K562 (cell line): ENCODE data around the gene TIMM17B. TPM values are rescaled to one million over a fixed set of nuclear protein-coding genes. Genes with fewer than 3 reads are reported as not detected.
A peak's percentile ranks its signal among the peaks of the same experiment; 100 is the strongest.

ENCODE experiments used
- BDP1 ChIP-seq: IDR thresholded peaks from 3 replicates; pipeline ENCODE4 v1.6.1; 2011; ENCODE audit not compliant: insufficient read length, insufficient read depth
- CHD4 ChIP-seq: fragments of 200-600 bp; sonication (generic); IDR thresholded peaks from 3 replicates; pipeline ENCODE4 v1.6.1; 2012; ENCODE audit warnings: low read depth, mild to moderate bottlenecking, mixed read lengths, low read length, inconsistent platforms; ENCODE audit not compliant: insufficient read depth, insufficient replicate concordance, poor library complexity, severe bottlenecking
- HMG20B ChIP-seq: fragments of 250-450 bp; sonication (Bioruptor Pico); IDR thresholded peaks from 2 replicates; pipeline ENCODE4 v1.5.0; 2021; ENCODE audit warnings: mild to moderate bottlenecking
- HOXB6 ChIP-seq: fragments of 250-450 bp; sonication (Bioruptor Pico); IDR thresholded peaks from 2 replicates; pipeline ENCODE4 v1.5.1; 2022; ENCODE audit warnings: mild to moderate bottlenecking, borderline replicate concordance
- ILF3 ChIP-seq: fragments of 450-650 bp; IDR thresholded peaks from 2 replicates; pipeline ENCODE4 v1.6.1; 2018; ENCODE audit warnings: antibody characterized with exemption, mild to moderate bottlenecking, moderate library complexity, borderline replicate concordance
- MBD2 ChIP-seq: sonication (generic); IDR thresholded peaks from 2 replicates; pipeline ENCODE4 v1.6.1; 2016; ENCODE audit warnings: low read depth, borderline replicate concordance
- MTA3 ChIP-seq: fragments of 450-650 bp; formaldehyde crosslinking; IDR thresholded peaks from 2 replicates; pipeline ENCODE4 v1.6.1; 2017; ENCODE audit warnings: mild to moderate bottlenecking, borderline replicate concordance
- RBBP5 ChIP-seq: fragments of 200-600 bp; sonication (generic); IDR thresholded peaks from 2 replicates; pipeline ENCODE4 v1.6.1; 2012; ENCODE audit warnings: borderline replicate concordance, mild to moderate bottlenecking, low read length, control low read depth, inconsistent platforms; ENCODE audit not compliant: insufficient read depth, poor library complexity, severe bottlenecking
- SMAD4 ChIP-seq: fragments of 250-450 bp; sonication (Bioruptor Pico); conservative IDR thresholded peaks from 2 replicates; pipeline ENCODE4 v1.8.0; 2021; ENCODE audit warnings: inconsistent platforms, mild to moderate bottlenecking, moderate library complexity
- SRSF9 ChIP-seq: fragments of 200-400 bp; formaldehyde crosslinking; IDR thresholded peaks from 2 replicates; pipeline ENCODE4 v1.6.1; 2017; ENCODE audit warnings: low read depth, low read length, borderline replicate concordance
- YY1 ChIP-seq, 3 experiments: IDR thresholded peaks; 2 replicates each; pipeline ENCODE4 v1.6.1; 2011; ENCODE audit warnings: low read length in 2 of 3, mild to moderate bottlenecking in 2 of 3, moderate library complexity in 2 of 3, borderline replicate concordance in 1 of 3, control low read depth in 1 of 3, low read depth in 1 of 3; ENCODE audit not compliant: insufficient read depth in 3 of 3, insufficient replicate concordance in 2 of 3, control insufficient read depth in 1 of 3, insufficient read length in 1 of 3; ENCODE audit errors: extremely low read depth in 1 of 3
- ZNF717 ChIP-seq: fragments of 250-450 bp; sonication (Bioruptor Pico); IDR thresholded peaks from 2 replicates; pipeline ENCODE4 v1.5.0; 2021
- polyA plus RNA-seq, 8 experiments: library from polyadenylated mRNA; depleted of rRNA in 4 of 8; stranded (reverse) in 5 of 8; unstranded in 3 of 8; fragments of >200 nt; fragmentation: Nextera tagmentation in 2 of 8; fragmentation: Illumina TruSeq in 1 of 8; extraction: Ambion mirVana in 2 of 8; extraction: Trizol in 1 of 8; gene quantifications; 2 replicates each; pipeline versions ENCODE4 v1.2.1 to v1.2.3, GENCODE V29; 2011 to 2014; ENCODE audit warnings: inconsistent platforms in 1 of 8, missing spikeins in 1 of 8
- total RNA-seq, 7 experiments: library from RNA; depleted of rRNA in 6 of 7; stranded (reverse); fragments of >200 nt in 6 of 7; fragmentation: Illumina TruSeq in 2 of 7; extraction: Trizol in 2 of 7; gene quantifications; 2 replicates each; pipeline versions ENCODE4 v1.2.1 to v1.2.3, GENCODE V29; 2011 to 2021; ENCODE audit warnings: low replicate concordance in 1 of 7
- TF ChIP-seq, protein P1 (sequence below): fragments of 250-450 bp; sonication (Bioruptor Pico); IDR thresholded peaks from 2 replicates; pipeline ENCODE4 v1.9.0; 2021; ENCODE audit warnings: mild to moderate bottlenecking, inconsistent platforms
- TF ChIP-seq, protein P2 (sequence below), 2 experiments: fragments of 150-350 bp in 1 of 2; IDR thresholded peaks; 2 replicates each; pipeline ENCODE4 v1.6.1; 2012 to 2016; ENCODE audit warnings: low read depth in 2 of 2, low read length in 2 of 2, mild to moderate bottlenecking in 1 of 2, moderate library complexity in 1 of 2
- TF ChIP-seq, protein P3 (sequence below): IDR thresholded peaks from 2 replicates; pipeline ENCODE4 v1.6.1; 2011; ENCODE audit not compliant: insufficient read length; ENCODE audit errors: extremely low read depth
- TF ChIP-seq, protein P4 (sequence below): sonication (generic); formaldehyde crosslinking; IDR thresholded peaks from 2 replicates; pipeline ENCODE4 v1.9.0; 2022; ENCODE audit warnings: mild to moderate bottlenecking, missing genetic modification reagents
- TF ChIP-seq, protein P5 (sequence below): fragments of 450-650 bp; IDR thresholded peaks from one replicate; pipeline ENCODE4 v1.6.1; 2018; ENCODE audit warnings: mild to moderate bottlenecking, moderate library complexity; ENCODE audit not compliant: partially characterized antibody

The TIMM17B gene
- total and polyA plus RNA-seq, 9 of the 15 experiments (the other 6 are each of a cell fraction or from before 2014, with no cell fraction given), result 9.9 to 184 (median 115) TPM

DNA sequence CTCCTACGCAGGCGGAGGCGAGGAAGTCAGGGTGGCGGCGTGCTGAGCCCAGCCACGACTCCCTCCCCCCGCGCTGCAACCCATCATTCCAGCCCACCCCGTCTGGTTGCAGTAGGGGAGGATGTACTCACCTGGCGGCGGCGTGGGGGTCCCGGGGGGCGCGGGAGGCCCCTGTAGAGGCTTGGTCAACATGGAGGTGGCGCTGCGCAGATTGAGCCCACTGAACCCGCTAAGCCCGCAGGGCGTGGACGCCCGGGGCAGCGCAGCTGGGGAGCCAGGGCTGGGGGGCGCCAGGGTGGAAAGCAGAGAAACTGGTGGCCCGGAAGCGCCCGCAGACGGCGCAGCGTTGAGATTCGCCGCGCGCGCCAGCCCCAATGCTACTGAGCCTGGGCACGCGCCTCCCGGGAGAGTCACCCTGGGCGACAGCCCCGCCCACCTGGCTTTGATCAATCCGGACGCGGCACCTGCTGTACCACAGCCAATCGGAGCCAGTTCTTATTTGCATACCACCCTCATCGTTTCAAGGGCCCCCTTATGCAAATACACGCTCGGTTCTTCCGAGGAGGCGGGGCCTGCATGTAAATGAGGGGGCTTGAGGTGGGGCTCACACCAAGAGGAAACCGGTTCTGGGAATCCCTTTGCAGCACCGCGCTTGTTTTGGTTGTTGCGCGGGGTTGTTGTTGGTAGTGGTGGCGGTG is 21.2 kb upstream of the TIMM17B start, which contains the start of gene PIM2 (continued):
- TF ChIP-seq YY1 (IDR thresholded peaks at IDR 0.05; ENCODE audit: borderline replicate concordance in 1 of 3, control insufficient read depth in 1 of 3, extremely low read depth in 1 of 3, insufficient read depth in 3 of 3, insufficient read length in 1 of 3, insufficient replicate concordance in 2 of 3, low read depth in 1 of 3, low read length in 2 of 3) (no peak), RBBP5 (peak; percentile 25), ILF3 (no peak), MBD2 (0 out of 2 replicates have a peak, but pooled peaks have one; percentile 17), HMG20B (CRISPR knock-in tag) (no peak), CHD4 (no peak), BDP1 (no peak), HOXB6 (CRISPR knock-in tag) (no peak), ZNF717 (CRISPR knock-in tag) (no peak), SMAD4 (CRISPR knock-in tag) (no peak), MTA3 (peak; percentile 70), SRSF9 (no peak)
- TF ChIP-seq, protein P1, sequence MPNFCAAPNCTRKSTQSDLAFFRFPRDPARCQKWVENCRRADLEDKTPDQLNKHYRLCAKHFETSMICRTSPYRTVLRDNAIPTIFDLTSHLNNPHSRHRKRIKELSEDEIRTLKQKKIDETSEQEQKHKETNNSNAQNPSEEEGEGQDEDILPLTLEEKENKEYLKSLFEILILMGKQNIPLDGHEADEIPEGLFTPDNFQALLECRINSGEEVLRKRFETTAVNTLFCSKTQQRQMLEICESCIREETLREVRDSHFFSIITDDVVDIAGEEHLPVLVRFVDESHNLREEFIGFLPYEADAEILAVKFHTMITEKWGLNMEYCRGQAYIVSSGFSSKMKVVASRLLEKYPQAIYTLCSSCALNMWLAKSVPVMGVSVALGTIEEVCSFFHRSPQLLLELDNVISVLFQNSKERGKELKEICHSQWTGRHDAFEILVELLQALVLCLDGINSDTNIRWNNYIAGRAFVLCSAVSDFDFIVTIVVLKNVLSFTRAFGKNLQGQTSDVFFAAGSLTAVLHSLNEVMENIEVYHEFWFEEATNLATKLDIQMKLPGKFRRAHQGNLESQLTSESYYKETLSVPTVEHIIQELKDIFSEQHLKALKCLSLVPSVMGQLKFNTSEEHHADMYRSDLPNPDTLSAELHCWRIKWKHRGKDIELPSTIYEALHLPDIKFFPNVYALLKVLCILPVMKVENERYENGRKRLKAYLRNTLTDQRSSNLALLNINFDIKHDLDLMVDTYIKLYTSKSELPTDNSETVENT (CRISPR knock-in tag), result peak; percentile 66; the same call in 1 of the 2 replicates
- TF ChIP-seq, protein P2, sequence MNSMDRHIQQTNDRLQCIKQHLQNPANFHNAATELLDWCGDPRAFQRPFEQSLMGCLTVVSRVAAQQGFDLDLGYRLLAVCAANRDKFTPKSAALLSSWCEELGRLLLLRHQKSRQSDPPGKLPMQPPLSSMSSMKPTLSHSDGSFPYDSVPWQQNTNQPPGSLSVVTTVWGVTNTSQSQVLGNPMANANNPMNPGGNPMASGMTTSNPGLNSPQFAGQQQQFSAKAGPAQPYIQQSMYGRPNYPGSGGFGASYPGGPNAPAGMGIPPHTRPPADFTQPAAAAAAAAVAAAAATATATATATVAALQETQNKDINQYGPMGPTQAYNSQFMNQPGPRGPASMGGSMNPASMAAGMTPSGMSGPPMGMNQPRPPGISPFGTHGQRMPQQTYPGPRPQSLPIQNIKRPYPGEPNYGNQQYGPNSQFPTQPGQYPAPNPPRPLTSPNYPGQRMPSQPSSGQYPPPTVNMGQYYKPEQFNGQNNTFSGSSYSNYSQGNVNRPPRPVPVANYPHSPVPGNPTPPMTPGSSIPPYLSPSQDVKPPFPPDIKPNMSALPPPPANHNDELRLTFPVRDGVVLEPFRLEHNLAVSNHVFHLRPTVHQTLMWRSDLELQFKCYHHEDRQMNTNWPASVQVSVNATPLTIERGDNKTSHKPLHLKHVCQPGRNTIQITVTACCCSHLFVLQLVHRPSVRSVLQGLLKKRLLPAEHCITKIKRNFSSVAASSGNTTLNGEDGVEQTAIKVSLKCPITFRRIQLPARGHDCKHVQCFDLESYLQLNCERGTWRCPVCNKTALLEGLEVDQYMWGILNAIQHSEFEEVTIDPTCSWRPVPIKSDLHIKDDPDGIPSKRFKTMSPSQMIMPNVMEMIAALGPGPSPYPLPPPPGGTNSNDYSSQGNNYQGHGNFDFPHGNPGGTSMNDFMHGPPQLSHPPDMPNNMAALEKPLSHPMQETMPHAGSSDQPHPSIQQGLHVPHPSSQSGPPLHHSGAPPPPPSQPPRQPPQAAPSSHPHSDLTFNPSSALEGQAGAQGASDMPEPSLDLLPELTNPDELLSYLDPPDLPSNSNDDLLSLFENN (IDR thresholded peaks at IDR 0.05; ENCODE audit: low read depth in 2 of 2, low read length in 2 of 2), result no peak
- TF ChIP-seq, protein P3, sequence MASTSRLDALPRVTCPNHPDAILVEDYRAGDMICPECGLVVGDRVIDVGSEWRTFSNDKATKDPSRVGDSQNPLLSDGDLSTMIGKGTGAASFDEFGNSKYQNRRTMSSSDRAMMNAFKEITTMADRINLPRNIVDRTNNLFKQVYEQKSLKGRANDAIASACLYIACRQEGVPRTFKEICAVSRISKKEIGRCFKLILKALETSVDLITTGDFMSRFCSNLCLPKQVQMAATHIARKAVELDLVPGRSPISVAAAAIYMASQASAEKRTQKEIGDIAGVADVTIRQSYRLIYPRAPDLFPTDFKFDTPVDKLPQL, result peak; percentile 47
- TF ChIP-seq, protein P4, sequence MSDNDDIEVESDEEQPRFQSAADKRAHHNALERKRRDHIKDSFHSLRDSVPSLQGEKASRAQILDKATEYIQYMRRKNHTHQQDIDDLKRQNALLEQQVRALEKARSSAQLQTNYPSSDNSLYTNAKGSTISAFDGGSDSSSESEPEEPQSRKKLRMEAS, result peak; percentile 46; the same call in 1 of the 2 replicates
- TF ChIP-seq, protein P5, sequence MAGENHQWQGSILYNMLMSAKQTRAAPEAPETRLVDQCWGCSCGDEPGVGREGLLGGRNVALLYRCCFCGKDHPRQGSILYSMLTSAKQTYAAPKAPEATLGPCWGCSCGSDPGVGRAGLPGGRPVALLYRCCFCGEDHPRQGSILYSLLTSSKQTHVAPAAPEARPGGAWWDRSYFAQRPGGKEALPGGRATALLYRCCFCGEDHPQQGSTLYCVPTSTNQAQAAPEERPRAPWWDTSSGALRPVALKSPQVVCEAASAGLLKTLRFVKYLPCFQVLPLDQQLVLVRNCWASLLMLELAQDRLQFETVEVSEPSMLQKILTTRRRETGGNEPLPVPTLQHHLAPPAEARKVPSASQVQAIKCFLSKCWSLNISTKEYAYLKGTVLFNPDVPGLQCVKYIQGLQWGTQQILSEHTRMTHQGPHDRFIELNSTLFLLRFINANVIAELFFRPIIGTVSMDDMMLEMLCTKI, result no peak
